NCI-H774 (cell line): ENCODE results near the gene FAM184A.
"Not testable (repeated sequence)": the region's sequence is repeated elsewhere in the genome, so short reads cannot be mapped to it uniquely, and the experiment has no call there.

Experiments used
- DNase-seq: peaks from one replicate; lab custom pipeline; 2025; lab: John Stamatoyannopoulos, UW

Gene FAM184A

DNA sequence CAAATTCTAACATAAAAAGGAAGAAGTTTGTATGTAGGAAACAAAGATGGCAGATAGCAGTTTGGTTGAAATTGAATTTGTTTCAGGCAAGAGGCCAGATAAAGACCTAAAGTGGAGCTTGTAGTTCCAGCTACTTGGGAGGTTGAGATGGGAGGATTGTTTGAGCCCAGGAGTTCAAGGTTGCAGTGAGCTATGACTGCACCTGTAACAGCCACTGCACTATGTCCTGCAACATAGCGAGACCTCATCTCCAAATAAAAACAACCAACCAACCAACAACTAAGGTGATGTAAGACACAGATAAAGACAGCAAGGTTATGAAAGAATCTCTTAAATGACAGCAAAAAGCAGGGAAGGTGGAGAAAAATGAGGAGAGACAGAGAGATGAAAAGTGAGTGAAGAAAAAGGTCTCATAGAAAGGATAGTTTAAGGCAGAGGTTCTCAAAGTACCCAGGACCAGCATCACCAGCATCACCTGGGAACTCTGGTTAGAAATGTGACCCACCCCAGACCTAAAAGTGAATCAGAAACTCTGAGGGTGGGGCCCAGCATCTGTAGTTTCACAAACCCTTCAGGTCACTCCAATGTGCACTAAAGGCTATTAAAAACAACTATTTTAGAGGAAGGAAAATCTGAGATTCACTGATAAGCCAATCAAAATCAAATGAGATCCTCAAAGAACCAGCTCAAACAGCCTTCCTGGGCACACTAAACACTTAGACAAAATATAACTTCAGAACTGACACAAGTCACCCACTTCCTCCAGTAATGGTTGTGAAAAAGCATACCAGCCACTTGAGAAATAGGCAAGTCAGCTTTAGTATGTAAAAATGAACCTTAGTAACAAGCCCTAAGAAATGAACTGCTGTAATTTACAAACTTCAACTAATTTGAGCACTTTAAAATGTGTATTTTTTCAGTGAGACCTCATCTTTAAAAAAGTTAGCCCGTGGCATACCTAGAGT is 57.6 kb downstream of the FAM184A start:
- DNase-seq, result no peak

DNA sequence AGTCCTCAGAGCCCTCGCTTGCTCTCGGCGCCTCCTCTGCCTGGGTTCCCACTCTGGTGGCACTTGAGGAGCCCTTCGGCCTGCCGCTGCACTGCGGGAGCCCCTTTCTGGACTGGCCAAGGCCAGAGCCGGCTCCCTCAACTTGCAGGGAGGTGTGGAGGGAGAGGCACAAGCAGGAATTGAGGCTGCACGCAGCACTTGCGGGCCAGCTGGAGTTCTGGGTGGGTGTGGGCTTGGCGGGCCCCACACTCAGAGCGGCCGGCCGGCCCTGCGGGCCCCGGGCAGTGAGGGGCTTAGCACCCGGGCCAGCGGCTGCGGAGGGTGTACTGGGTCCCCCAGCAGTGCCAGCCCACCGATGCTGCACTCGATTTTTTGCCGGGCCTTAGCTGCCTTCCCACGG is 63.3 kb downstream of the FAM184A start:
- DNase-seq, result not testable (repeated sequence)

DNA sequence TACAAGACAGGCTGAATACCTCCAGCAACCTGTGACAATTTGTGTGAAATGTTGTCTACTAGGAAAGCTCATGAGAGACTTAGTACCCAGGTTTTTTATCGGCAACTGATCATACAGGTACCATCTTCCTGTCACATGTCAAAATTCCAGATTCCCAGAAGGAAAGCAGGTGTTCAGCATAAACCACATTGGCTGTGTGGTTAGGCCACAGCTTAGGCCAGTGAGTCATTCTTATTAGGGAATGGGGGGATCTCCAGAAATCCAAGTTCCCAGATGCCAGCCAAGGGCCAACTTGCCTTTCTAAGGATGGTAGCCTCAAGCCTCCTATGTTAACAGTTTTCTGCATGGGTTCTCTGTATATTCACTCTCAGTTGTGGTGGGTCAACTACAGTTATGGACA is 65.9 kb downstream of the FAM184A start:
- DNase-seq, result no peak

DNA sequence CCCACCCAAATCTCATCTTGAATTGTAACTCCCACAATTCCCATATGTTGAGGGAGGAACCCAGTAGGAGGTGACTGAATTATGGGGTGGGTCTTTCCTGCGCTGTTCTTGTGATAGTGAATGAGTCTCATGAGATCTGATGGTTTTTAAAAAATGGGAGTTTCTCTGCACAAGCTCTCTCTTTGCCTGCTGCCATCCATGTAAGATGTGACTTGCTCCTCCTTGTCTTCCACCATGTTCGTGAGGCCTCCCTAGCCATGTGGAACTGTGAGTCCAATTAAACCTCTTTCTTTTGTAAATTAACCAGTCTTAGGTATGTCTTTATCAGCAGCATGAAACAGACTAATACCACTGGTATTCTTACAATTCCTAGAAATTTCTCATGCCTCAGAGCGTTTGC is 69.2 kb downstream of the FAM184A start:
- DNase-seq, result not testable (repeated sequence)

DNA sequence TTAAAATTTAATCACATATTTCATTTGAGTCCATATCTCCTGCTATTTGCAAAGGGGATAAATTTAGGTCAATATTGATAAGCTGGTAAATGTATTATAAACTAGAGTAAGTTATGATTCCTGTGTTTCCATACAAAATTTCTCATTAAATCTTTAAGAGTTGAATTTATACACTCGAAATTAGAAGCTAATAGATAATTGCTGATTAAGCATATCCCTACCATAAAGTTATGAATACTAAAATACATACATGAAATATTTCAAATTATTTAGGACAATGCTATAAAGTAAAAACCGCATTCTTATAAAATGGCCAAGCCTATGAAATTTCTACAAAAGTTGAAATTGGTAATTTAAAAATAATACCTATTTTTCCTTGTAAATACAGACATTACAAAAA is 71.5 kb downstream of the FAM184A start:
- no peak for DNase-seq

DNA sequence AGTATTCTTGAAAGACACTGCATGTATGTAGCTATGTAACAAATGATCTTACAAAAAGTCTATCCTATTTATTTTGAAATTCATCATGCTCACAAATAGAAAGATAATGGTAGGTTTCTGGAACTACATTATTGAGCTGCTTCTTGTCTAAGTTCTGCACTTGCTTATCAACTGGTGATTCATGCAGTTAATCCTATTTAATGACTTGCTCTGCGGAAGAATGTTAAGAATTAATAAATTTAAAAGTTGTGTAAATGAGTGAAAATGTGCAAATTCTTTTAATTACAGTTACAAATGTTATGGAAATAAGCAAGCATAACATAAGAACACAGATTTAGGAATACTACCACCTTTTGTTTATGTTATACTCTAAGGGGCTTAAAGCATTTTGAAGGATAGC is 76.4 kb downstream of the FAM184A start:
- no peak for DNase-seq

DNA sequence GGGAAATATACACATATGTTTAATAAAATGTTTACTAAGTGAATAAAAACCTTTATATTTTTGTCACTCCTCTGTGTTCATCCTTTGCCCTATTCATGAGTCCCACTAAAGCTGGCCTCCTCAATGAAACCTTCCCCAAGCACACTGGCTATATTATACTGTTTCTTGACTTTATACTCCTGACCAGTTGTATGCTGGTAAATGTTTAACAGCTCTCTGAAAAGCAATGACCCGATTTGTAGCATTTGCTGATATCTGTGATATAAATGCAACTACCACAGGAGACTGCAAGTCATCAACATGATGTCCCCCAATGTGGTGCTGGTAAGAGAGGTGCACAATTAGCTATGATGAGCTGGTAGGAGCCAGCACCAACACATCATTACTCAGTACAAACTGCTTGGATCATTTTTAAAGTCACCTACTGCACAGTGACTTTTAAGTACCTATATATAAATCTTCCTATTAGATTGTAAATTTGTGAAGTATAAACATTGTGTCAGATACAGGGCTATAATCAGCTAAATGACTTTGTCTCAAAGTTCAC is 78.9 kb downstream of the FAM184A start:
- no peak for DNase-seq

DNA sequence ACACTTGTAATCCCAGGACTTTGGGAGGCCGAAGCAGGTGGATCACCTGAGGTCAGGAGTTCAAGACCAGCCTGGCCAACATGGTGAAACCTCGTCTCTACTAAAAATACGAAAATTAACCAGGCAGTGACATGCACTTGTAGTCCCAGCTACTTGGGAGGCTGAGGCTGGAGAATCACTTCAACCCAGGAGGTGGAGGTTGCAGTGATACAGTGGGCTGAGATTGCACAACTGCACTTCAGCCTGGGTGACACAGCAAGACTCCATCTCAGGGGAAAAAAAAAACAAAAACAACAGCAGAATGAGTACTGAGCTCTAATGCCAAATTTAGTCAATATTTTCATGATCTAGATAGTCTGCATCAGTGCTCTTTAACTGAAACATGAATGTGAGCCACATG is 81.0 kb downstream of the FAM184A start:
- not testable (repeated sequence) for DNase-seq

DNA sequence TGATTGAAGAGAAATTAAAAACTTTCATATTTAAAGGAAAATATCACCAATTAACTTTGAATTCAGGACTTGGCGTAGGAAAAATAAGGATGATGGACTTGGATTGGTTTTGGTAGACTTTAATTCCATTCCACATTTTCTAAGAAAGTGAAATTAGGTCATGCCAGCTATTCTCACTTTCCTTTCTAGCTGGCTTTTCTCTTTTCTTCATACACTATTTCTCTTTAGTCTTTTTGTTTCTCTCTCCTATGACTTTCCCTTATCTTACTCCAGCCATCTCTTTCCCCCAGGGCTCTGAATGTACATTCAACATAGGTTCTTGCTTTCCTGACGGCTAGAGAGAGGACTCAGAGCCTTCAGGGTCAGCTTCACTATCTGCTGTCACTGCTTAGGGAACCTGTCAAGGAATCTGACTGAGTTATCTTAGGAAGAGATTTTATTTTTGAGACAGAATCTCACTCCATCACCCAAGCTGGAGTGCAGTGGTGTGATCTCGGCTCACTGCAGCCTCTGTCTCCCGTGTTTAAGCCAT is 82.1 kb downstream of the FAM184A start:
- DNase-seq, result no peak

DNA sequence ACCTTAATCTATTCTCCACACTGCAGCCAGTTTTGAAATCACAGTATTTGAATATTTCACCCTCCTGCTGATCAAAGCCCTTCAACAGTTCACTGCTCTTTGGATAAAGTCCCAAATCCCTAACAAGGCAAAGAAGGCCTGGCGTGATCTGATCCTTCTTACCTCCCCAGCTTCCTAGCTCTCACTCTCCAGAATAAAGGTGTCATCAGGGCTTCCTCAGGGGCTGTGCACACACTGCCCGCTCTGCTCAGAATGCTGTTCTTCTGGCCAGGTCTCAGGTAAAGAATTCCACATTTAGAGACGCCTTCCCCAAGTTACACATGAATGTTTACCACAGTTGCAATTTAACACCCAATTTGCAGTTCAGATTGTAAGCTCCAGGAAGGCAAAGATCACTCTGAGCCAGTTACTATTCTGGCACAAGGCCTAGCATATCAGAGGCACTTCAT is 84.6 kb downstream of the FAM184A start:
- no peak for DNase-seq

DNA sequence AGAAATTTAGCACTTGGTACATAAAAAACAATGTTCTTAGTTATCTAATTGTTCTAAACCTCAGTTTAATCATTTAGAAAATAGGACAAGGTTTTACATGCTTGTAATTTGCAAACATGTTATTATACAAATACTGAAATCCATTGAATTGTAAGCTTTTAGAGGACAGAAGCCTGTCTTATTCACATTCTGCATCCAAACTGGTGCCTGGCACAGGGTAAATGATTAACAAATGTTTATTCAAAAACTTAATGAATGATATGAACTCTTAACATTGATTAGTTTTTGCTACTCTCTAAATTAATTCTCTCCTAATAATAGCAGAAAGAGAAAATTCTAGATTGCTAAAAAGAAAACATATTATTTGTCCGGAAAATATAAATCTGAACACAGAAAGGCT is 85.1 kb downstream of the FAM184A start:
- DNase-seq, result no peak

DNA sequence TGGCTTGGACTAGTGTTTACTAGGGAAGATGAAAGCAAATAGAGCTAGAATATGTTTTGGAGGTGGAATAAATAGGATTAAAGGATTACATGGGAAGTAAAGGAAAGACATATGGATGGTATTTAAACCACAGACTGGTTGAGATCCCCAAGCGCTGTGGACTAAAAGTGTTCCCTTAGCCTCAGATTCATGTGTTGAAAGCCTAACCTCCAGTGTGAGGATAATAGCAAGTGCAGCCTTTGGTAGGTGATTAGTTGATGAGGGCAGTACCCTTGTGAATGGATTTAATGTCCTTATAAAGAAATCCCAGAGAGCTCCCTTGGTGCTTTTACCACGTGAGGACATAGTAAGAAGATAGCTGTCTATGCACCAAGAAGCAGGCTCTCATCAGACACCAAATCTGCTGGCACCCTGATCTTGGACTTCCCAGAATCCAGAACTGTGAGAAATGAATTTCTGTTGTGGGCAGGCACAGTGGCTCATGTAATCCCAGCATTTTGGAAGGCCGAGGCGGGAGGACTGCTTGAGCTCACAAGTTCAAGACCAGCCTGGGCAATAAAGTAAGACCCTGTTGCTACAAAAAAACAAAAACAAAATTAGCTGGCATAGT is 86.2 kb downstream of the FAM184A start:
- no peak for DNase-seq

DNA sequence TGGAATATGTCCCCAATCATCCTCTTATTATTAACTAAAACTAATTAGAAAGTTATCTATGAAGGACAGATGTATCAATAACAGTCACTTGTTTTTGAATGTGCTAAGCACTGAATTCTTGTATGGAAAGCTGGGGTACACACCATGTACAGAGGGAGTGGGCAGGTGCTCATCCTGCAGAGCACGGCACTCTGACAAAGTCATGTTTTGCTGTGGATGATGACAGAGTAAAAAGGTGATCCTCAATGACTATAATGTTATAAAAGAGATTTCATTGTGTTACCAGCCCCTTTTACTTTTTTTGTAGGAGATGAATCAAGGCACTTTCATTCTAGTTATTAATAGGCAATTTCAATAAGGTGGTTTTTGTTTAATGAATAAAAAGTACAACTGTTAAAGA is 92.2 kb downstream of the FAM184A start:
- DNase-seq, result no peak

DNA sequence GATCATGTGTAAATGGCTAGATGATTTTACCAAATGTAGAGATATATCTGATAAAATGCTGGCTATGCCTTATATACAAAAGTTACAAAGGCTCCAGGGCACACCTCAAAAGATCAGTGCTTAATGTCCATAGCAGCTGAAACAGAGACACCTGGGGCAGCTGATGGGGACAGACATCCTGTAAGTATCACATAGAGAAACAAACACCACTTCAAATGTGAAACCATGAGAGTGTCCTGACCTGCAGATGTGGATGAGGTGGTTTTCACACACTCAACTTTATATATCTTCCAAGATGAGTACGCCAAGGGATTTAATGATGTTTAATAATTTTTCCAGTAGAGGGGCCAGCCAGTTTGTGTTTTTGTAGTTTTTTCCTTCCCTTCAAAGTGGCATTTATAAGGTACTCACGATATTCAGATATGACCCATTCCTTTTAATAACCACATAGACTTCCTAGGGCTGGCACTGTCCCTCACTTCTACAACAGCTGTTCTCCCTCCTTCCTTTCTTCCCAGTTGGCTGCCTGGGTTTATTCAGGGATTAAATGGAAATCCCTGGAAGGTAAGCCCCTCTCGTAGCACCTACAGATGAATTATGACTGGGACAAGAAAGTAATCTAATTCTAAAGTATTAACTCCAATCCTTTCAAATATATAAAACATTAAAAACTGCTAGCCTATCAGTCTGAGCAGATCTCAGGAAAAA is 93.2 kb downstream of the FAM184A start:
- no peak for DNase-seq

DNA sequence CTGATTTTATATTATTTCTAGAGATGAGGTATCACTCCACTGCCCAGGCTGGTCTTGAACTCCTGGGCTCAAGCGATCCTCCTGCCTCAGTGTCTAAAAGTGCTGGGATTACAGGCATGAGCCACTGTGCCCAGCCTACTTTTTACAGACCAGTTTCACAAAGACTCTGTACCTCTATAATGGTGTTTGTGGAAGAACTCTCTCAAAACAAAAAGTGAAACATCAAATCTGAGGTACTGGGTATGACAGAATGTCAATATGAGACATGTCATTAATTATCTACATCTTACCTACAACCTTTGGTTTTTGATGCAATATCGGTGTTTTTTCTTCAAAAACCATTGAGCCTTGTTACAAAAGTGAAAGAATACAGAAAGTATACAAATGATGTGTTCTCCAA is 94.1 kb downstream of the FAM184A start:
- no peak for DNase-seq

DNA sequence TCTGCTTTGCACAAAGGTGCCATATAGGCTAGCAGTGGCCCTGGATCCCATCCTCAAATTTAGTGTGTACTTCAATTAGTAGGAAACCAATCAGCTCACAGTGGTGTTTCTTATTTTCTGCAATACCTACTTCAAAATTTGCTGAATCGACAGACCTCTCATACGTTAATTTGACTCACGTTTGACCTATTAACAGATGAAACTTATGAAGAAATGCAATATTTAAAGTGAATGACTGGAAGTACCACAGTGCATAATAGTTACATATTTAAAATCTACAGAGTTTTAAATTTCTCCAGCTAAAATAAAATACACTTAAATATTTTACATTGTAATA is 95.9 kb downstream of the FAM184A start:
- no peak for DNase-seq

DNA sequence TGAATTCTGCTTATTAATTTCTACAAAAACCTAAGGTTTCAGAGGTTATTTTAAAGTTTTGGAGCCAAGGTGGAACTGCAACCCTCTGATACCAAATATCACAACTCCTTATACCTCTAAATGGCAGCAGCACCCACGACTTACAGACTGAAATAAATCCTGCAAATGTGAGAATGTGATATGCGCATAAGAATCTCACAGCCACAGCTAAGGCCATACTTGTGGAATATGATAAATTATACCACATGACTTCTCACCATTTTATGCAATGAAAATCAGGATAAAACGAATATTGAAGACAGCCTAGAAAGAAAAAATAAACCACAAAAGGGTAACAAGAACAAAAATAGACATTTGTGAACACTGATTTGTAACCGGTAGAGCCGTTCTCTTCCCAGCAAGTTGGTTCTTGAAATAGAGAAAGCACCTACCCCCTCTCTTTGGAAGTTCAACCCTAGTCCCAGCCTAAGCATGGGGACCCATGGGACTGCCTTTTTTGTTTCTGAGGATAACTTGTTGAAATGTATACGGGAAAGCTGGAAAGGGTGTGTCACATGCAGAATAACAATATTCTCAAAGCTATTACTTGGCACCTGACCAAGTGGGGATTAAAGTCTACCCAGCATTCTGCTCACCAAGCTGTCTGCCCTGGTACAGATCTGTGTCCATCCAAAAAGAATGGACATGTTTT is 96.4 kb downstream of the FAM184A start:
- no peak for DNase-seq

DNA sequence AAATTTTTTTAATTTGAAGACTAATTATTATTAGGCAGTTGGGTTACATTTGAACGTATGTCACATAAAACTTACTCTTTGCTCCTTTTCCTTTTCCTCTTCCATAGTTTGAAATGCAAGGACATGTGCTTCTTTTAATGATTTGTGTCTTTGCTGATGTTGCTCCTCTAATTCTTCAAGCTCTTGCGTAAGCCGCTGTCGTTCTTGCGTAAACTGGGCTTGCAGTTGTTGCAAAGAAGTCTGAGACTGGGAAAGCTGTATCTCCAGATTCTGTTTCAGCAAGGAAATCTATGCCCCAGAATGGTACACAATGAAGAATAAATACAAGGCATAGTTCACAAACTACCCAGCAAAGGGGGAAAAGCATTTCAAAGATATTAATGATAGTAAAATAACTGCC is 98.4 kb downstream of the FAM184A start:
- no peak for DNase-seq

DNA sequence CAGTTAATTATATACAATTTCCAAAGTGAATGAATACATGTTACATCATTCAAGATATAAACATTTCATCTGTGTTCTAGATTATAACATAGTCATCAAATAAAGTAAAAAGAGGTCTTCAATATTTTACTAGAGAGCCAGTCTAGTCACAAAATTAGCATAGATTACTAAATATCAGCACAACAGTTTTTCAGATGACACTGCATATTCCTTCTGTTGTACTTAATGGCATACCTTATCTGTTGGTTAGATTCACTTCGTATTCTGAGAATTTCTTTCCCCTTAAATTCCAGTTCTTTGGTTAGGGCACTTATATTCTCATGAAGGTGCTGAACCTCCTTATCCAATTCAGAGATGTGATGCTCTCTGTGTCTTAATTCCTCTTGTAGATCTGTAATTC is 103.7 kb downstream of the FAM184A start:
- no peak for DNase-seq

DNA sequence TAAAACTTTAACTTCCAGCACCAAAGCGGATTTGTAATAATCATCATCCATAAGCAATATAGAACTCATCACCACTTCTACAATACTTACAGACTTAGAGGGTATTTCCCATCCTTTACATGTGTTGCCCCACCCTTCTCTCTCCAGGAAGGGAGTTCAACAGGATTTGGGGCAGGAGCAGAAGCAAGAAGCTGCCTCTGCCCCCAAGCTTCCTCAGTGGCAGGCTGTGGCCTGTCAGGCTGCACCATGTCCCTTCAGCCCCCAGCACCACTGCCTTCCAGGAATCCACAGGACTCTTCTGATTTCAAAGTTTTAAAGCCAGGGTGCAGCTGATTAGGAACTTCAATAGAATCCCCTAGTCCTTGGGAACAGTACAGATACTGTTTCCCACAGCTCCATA is 106.8 kb downstream of the FAM184A start:
- DNase-seq, result no peak

DNA sequence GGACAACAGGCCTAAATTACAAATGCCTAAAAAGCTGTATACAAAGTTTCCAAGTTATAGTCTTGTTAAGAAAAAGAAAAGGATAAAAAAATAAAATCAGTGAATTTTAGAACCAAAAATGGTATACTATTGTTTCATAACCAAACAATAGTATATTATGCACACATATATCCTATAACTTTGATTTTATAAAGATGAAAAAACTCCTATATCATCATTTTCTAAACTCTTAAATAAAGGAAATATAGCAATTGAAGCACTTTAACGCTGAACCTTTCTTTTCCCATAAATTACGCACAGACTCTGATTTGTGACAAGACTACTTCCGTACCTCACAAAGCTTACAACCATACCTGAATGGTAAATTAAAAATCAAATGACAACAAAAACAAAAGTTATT is 107.6 kb downstream of the FAM184A start:
- DNase-seq, result no peak

DNA sequence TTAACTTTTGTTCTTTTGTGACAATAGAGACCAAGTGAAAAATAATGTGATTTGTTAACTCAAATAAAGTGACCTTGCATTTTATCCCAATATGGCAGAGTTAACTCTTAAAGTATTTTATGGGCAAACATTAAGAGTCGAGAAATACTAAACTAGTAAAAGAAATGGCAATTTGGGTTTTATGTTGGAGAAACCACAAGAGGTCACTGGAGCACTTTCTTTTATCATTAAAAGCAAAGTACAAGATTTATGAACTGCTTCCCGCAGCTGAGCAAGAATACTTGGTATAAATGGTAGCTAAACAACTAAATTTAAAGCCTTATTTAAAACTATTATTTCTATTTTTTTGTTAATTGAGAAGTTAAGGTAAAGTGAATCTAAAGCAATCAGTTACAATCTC is 110.0 kb downstream of the FAM184A start:
- DNase-seq, result no peak
